Effector memory CD8-positive, alpha-beta T cell (primary cell): ENCODE measurements around the gene PURB.
"Not testable (repeated sequence)": the region's sequence is repeated elsewhere in the genome, so short reads cannot be mapped to it uniquely, and the experiment has no call there.

ENCODE experiments used
- ATAC-seq: fragments of 150-1000 bp; cut with Tn5 transposase; replicated peaks from 2 replicates; pipeline ENCODE4 v1.10.0; 2021; ENCODE audit warnings: mild to moderate bottlenecking, moderate library complexity
- DNase-seq, 3 experiments: peaks; one replicate each; pipeline ENCODE4 v3.0.0; 2021
- H3K27ac Mint-ChIP-seq, 2 donors: one replicate each; pipeline ENCODE4 v1.8.0; 2022; ENCODE audit warnings: mild to moderate bottlenecking in 2 of 2, mixed read lengths in 2 of 2, moderate library complexity in 2 of 2
- H3K27me3 Mint-ChIP-seq, 2 donors: one replicate each; pipeline ENCODE4 v1.8.0; 2022; ENCODE audit warnings: mixed read lengths in 2 of 2
- H3K36me3 Mint-ChIP-seq: one replicate; pipeline ENCODE4 v1.8.0; 2022; ENCODE audit warnings: mild to moderate bottlenecking, moderate library complexity, mixed read lengths; ENCODE audit not compliant: insufficient read depth
- H3K4me1 Mint-ChIP-seq, 2 donors: one replicate each; pipeline ENCODE4 v1.8.0; 2022; ENCODE audit warnings: low read depth in 2 of 2, mixed read lengths in 2 of 2
- H3K4me3 Mint-ChIP-seq, 2 donors: one replicate each; pipeline ENCODE4 v1.8.0; 2022; ENCODE audit warnings: mild to moderate bottlenecking in 2 of 2, mixed read lengths in 2 of 2, moderate library complexity in 2 of 2
- H3K9me3 Mint-ChIP-seq, 2 donors: one replicate each; pipeline ENCODE4 v1.8.0; 2022; ENCODE audit warnings: mixed read lengths in 2 of 2

PURB gene

GRCh38 chr7:44884621-44885393, 523 bp downstream of the PURB start:
- peaks cover 27 to 46% of the 10 kb centered on the region in 2 donors for H3K4me1 Mint-ChIP-seq
- peak; percentile 57 to 69 (median 66) for DNase-seq
- ATAC-seq: peak; percentile 30
- H3K27me3 Mint-ChIP-seq: no peaks in the 10 kb centered on the region
- H3K27ac Mint-ChIP-seq: peak overlapping the region; percentile 99 to 100
- H3K4me3 Mint-ChIP-seq: peak overlapping the region; percentile 94 to 99
- no peaks in the 10 kb centered on the region for H3K9me3 Mint-ChIP-seq
- peaks cover 37% of the 10 kb centered on the region for H3K36me3 Mint-ChIP-seq

GRCh38 chr7:44883961-44884620, 1.2 kb downstream of the PURB start:
- H3K27me3 Mint-ChIP-seq: no peaks in the 10 kb centered on the region
- no peak for DNase-seq
- peaks cover 37% of the 10 kb centered on the region for H3K36me3 Mint-ChIP-seq
- peak overlapping the region; percentile 94 to 99 for H3K4me3 Mint-ChIP-seq
- peaks cover 27 to 47% of the 10 kb centered on the region in 2 donors for H3K4me1 Mint-ChIP-seq
- no peaks in the 10 kb centered on the region for H3K9me3 Mint-ChIP-seq
- ATAC-seq: no peak
- H3K27ac Mint-ChIP-seq: peak overlapping the region; percentile 99 to 100

GRCh38 chr7:44882899-44883298, 2.4 kb downstream of the PURB start:
- no peak for ATAC-seq
- H3K9me3 Mint-ChIP-seq: no peaks in the 10 kb centered on the region
- H3K27ac Mint-ChIP-seq: peak overlapping the region in 1 of 2 donors; percentile 100
- H3K27me3 Mint-ChIP-seq: no peaks in the 10 kb centered on the region
- DNase-seq: no peak
- H3K36me3 Mint-ChIP-seq: peaks cover 37% of the 10 kb centered on the region
- peaks cover 27 to 45% of the 10 kb centered on the region in 2 donors for H3K4me1 Mint-ChIP-seq
- H3K4me3 Mint-ChIP-seq: peak overlapping the region; percentile 94 to 99

DNA sequence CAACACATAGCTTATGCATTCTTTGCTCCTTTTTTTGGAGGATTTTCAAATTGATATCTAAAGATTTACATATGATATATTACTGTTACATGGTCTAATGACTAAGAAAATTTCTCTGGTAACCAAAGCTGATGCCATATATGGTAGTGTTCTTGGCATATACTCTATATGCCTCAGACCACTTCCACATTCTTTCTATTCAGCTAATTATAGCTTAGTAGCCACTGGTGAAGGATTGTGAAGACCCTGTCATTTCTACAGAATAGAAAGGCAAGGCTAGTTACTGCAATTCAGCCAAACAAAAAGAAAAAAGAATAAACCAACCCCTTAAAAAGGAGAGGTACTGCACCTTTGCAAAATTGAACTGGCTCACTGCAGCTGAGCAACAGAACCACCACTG, 3.7 kb downstream of the PURB start:
- ATAC-seq: no peak
- DNase-seq: no peak
- no peaks in the 10 kb centered on the region for H3K27me3 Mint-ChIP-seq
- H3K9me3 Mint-ChIP-seq: no peaks in the 10 kb centered on the region
- peaks cover 36% of the 10 kb centered on the region for H3K36me3 Mint-ChIP-seq
- H3K4me3 Mint-ChIP-seq: peak overlapping the region; percentile 59 to 94
- H3K27ac Mint-ChIP-seq: peak overlapping the region; percentile 47 to 68
- peaks cover 24 to 43% of the 10 kb centered on the region in 2 donors for H3K4me1 Mint-ChIP-seq

- peak overlapping the region; percentile 47 to 68 for H3K27ac Mint-ChIP-seq
- peaks cover 31% of the 10 kb centered on the region for H3K36me3 Mint-ChIP-seq
- ATAC-seq (no peak), DNase-seq (no peak)
- no peaks in the 10 kb centered on the region for H3K9me3 Mint-ChIP-seq
- H3K4me1 Mint-ChIP-seq: peaks cover 24 to 43% of the 10 kb centered on the region in 2 donors
- H3K4me3 Mint-ChIP-seq: peak overlapping the region; percentile 59 to 94
- H3K27me3 Mint-ChIP-seq: no peaks in the 10 kb centered on the region
These were observed 4.2 kb downstream of the PURB start for GRCh38 chr7:44881066-44881600.

GRCh38 chr7:44880317-44881018, 4.9 kb downstream of the PURB start:
- peak overlapping the region; percentile 47 to 68 for H3K27ac Mint-ChIP-seq
- DNase-seq: no peak
- H3K4me1 Mint-ChIP-seq: peaks cover 18 to 38% of the 10 kb centered on the region in 2 donors
- no peaks in the 10 kb centered on the region for H3K9me3 Mint-ChIP-seq
- no peak for ATAC-seq
- peaks cover 25% of the 10 kb centered on the region for H3K36me3 Mint-ChIP-seq
- peak overlapping the region; percentile 59 to 94 for H3K4me3 Mint-ChIP-seq
- no peaks in the 10 kb centered on the region for H3K27me3 Mint-ChIP-seq

- Mint-ChIP-seq H3K27me3 (no peaks in the 10 kb centered on the region), H3K27ac (peak overlapping the region in 1 of 2 donors; percentile 64), H3K36me3 (peaks cover 3% of the 10 kb centered on the region), H3K4me3 (no peak overlapping the region), H3K4me1 (peaks cover 9 to 22% of the 10 kb centered on the region in 2 donors), H3K9me3 (no peaks in the 10 kb centered on the region)
- no peak for DNase-seq
- ATAC-seq: no peak
These were observed 8.9 kb downstream of the PURB start for GRCh38 chr7:44876393-44876792.

- Mint-ChIP-seq H3K4me1 (peaks cover 4 to 12% of the 10 kb centered on the region in 2 donors), H3K36me3 (peaks cover 3% of the 10 kb centered on the region), H3K27me3 (no peaks in the 10 kb centered on the region), H3K9me3 (no peaks in the 10 kb centered on the region), H3K27ac (no peak overlapping the region), H3K4me3 (no peak overlapping the region)
- DNase-seq: no peak
- ATAC-seq: no peak
These were observed 10.1 kb downstream of the PURB start for GRCh38 chr7:44875241-44875640.

DNA sequence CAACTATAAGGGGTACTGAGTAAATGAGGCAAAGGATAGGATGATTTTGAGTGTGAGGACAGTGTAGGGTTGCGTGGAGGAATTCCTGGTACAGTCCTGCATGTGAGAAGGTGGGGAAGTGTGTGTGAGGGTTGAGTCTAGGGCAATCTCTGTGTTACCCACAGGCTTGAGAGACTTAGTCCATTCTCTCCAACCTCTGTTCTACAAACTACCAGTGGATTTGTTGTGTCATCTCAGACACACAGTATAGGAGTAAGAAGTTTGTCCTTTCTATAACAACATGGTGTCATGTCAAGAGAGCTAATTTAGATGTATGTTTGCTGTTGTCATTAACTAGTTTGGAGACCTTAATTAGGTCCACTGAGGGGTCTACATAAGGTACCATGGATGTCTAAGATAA, 12.5 kb downstream of the PURB start:
- DNase-seq (no peak), ATAC-seq (no peak)
- peaks cover 3% of the 10 kb centered on the region for H3K36me3 Mint-ChIP-seq
- H3K4me3 Mint-ChIP-seq: no peak overlapping the region
- H3K4me1 Mint-ChIP-seq: peaks cover 0 to 3% of the 10 kb centered on the region in 2 donors
- H3K27me3 Mint-ChIP-seq: no peaks in the 10 kb centered on the region
- H3K9me3 Mint-ChIP-seq: no peaks in the 10 kb centered on the region
- H3K27ac Mint-ChIP-seq: no peak overlapping the region

DNA sequence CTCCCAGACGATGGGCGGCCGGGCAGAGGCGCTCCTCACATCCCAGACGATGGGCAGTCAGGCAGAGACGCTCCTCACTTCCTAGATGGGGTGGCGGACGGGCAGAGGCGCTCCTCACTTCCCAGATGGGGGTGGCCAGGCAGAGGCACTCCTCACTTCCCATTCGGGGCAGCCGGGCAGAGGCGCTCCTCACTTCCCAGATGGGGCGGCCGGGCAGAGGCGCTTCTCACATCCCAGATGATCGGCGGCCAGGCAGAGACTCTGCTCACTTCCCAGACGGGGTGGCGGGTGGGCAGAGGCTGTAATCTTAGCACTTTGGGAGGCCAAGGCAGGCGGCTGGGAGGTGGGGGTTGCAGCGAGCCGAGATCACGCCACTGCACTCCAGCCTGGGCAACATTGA, 13.4 kb downstream of the PURB start:
- not testable (repeated sequence) for H3K4me1 Mint-ChIP-seq, H3K27me3 Mint-ChIP-seq, DNase-seq, ATAC-seq, H3K36me3 Mint-ChIP-seq, H3K4me3 Mint-ChIP-seq, H3K27ac Mint-ChIP-seq, H3K9me3 Mint-ChIP-seq

DNA sequence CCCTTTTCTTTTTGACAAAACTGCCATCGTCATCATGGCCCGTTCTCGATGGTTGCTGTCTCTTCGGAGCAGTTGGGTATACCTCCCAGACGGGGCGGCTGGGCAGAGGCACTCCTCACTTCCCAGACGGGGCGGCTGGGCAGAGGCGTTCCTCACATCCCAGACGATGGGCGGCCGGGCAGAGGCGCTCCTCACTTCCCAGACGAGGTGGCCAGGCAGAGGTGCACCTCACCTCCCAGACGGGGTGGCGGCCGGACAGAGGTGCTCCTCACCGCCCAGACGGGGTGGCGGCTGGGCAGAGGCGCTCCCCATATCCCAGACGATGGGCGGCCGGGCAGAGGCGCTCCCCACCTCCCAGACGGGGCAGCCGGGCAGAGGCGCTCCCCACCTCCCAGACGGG, 14.6 kb downstream of the PURB start:
- H3K4me3 Mint-ChIP-seq, DNase-seq, H3K4me1 Mint-ChIP-seq, H3K36me3 Mint-ChIP-seq, H3K9me3 Mint-ChIP-seq, ATAC-seq, H3K27me3 Mint-ChIP-seq, H3K27ac Mint-ChIP-seq: not testable (repeated sequence)

GRCh38 chr7:44870336-44870735, 15.0 kb downstream of the PURB start:
- not testable (repeated sequence) for H3K4me1 Mint-ChIP-seq, H3K4me3 Mint-ChIP-seq, H3K9me3 Mint-ChIP-seq, H3K27ac Mint-ChIP-seq, DNase-seq, H3K36me3 Mint-ChIP-seq, H3K27me3 Mint-ChIP-seq, ATAC-seq
